Measurements from ENCODE around the gene UMAD1.
"Not testable (repeated sequence)": the region's sequence is repeated elsewhere in the genome, so short reads cannot be mapped to it uniquely, and the experiment has no call there.

The UMAD1 gene

GRCh38 chr7:7673240-7673550, 32.6 kb downstream of the UMAD1 start:
- TF ChIP-seq GABPA (IDR thresholded peaks at IDR 0.05; ENCODE audit: low read depth) (no peak), POLR2AphosphoS5 (IDR thresholded peaks at IDR 0.05; ENCODE audit: low read depth) (no peak), SPI1 (IDR thresholded peaks at IDR 0.05; ENCODE audit: borderline replicate concordance, low read depth) (no peak), REST (IDR thresholded peaks at IDR 0.05; ENCODE audit: insufficient replicate concordance, low read depth) (no peak)
- TF ChIP-seq, protein P1, sequence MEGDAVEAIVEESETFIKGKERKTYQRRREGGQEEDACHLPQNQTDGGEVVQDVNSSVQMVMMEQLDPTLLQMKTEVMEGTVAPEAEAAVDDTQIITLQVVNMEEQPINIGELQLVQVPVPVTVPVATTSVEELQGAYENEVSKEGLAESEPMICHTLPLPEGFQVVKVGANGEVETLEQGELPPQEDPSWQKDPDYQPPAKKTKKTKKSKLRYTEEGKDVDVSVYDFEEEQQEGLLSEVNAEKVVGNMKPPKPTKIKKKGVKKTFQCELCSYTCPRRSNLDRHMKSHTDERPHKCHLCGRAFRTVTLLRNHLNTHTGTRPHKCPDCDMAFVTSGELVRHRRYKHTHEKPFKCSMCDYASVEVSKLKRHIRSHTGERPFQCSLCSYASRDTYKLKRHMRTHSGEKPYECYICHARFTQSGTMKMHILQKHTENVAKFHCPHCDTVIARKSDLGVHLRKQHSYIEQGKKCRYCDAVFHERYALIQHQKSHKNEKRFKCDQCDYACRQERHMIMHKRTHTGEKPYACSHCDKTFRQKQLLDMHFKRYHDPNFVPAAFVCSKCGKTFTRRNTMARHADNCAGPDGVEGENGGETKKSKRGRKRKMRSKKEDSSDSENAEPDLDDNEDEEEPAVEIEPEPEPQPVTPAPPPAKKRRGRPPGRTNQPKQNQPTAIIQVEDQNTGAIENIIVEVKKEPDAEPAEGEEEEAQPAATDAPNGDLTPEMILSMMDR (IDR thresholded peaks at IDR 0.05; ENCODE audit: insufficient read depth, low read length) = no peak
- no peaks in the 10 kb centered on the region for H3K27me3 ChIP-seq (ENCODE audit: insufficient read depth, poor library complexity, severe bottlenecking)
- no peak for DNase-seq (ENCODE audit: low read depth in 1 of 2, low spot score in 1 of 2)
- no peak overlapping the region for H3K4me3 ChIP-seq (replicated peaks; ENCODE audit: insufficient read depth, low read length)
- H3K27ac ChIP-seq (replicated peaks) = no peak overlapping the region

GRCh38 chr7:7675686-7676085, 35.1 kb downstream of the UMAD1 start:
- Histone ChIP-seq H3K27me3 (ENCODE audit: insufficient read depth, poor library complexity, severe bottlenecking) (no peaks in the 10 kb centered on the region), H3K4me3 (replicated peaks; ENCODE audit: insufficient read depth, low read length) (no peak overlapping the region), H3K27ac (replicated peaks) (no peak overlapping the region)
- TF ChIP-seq REST (IDR thresholded peaks at IDR 0.05; ENCODE audit: insufficient replicate concordance, low read depth) = no peak
- TF ChIP-seq, protein P1 (IDR thresholded peaks at IDR 0.05; ENCODE audit: insufficient read depth, low read length) = no peak
- TF ChIP-seq GABPA (IDR thresholded peaks at IDR 0.05; ENCODE audit: low read depth) = no peak
- no peak for TF ChIP-seq POLR2AphosphoS5 (IDR thresholded peaks at IDR 0.05; ENCODE audit: low read depth)
- TF ChIP-seq SPI1 (IDR thresholded peaks at IDR 0.05; ENCODE audit: borderline replicate concordance, low read depth) = no peak
- no peak for DNase-seq (ENCODE audit: low read depth in 1 of 2, low spot score in 1 of 2)

- not testable (repeated sequence) for H3K27me3 ChIP-seq (ENCODE audit: insufficient read depth, poor library complexity, severe bottlenecking); DNase-seq (ENCODE audit: low read depth in 1 of 2, low spot score in 1 of 2); H3K27ac ChIP-seq (replicated peaks); H3K4me3 ChIP-seq (replicated peaks; ENCODE audit: insufficient read depth, low read length)
Measured at GRCh38 chr7:7679640-7680039, 39.1 kb downstream of the UMAD1 start.

DNA sequence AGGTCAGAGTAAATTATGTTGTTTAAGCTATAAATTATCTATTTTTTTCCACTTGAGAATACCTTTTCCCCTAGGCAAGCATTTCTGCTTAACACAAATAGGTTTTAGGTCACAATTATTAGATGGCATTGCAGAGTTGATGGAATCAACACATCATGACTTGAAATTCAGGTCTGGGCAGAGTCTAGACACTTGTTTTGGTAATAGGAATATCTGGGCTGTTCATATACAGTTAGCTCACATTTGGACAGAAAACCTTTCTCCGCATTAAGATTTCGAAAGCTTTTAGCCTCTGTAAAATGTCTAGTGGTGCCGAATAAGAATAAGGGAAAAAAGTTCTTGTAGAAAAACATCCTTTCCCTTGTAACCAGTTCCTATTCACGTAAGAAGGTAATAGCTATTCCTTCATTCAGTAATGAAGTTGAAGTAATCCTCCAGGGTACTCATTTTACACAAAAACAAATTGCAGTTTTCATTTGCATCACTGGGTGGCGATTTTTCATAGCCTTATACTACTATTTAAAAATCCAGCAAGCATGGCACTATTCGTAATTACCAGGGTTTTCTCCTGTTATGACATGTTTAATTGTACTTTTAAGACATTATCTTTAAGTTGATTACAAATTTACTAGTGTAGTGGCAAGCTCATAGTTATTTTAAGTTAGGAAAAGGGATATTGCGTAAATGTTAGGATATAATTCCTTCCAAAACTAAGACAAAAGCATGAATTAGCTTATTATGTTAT, 40.8 kb downstream of the UMAD1 start:
- Histone ChIP-seq H3K4me3 (replicated peaks; ENCODE audit: insufficient read depth, low read length) (no peak overlapping the region), H3K27me3 (ENCODE audit: insufficient read depth, poor library complexity, severe bottlenecking) (no peaks in the 10 kb centered on the region), H3K27ac (replicated peaks) (no peak overlapping the region)
- no peak for TF ChIP-seq REST (IDR thresholded peaks at IDR 0.05; ENCODE audit: insufficient replicate concordance, low read depth)
- TF ChIP-seq, protein P1 (IDR thresholded peaks at IDR 0.05; ENCODE audit: insufficient read depth, low read length) = peak; percentile 18
- DNase-seq (ENCODE audit: low read depth in 1 of 2, low spot score in 1 of 2) = peak in 1 of 2 experiments; percentile 50

Data from HL-60 (cell line).